HL-60 (cell line): ENCODE measurements around the gene TCF15.

Experiments
- DNase-seq, 2 experiments: peaks; one replicate each; pipeline ENCODE4 v3.0.0-alpha.2; 2010 to 2020; ENCODE audit warnings: low read depth in 1 of 2, low spot score in 1 of 2
- H3K27ac ChIP-seq: fragments of 250-450 bp; sonication (Bioruptor Pico); replicated peaks from 2 replicates; pipeline ENCODE4 v1.5.1; 2020; ENCODE audit warnings: mild to moderate bottlenecking, moderate library complexity
- H3K27me3 ChIP-seq: fragments of 250-450 bp; sonication (Bioruptor Pico); 2 replicates; pipeline ENCODE4 v1.5.1; 2021; ENCODE audit warnings: mild to moderate bottlenecking, moderate library complexity; ENCODE audit not compliant: insufficient read depth, poor library complexity, severe bottlenecking
- H3K4me3 ChIP-seq: replicated peaks from 2 replicates; pipeline ENCODE4 v1.5.1; 2011; ENCODE audit warnings: mild to moderate bottlenecking, control low read depth, low read length; ENCODE audit not compliant: insufficient read depth
- CTCF ChIP-seq: IDR thresholded peaks from one replicate; pipeline ENCODE4 v1.5.1; 2011; ENCODE audit warnings: low read length, control low read depth, inconsistent platforms; ENCODE audit not compliant: insufficient read depth
- GABPA ChIP-seq: IDR thresholded peaks from 2 replicates; pipeline ENCODE4 v1.6.1; 2012; ENCODE audit warnings: low read depth
- POLR2AphosphoS5 ChIP-seq: IDR thresholded peaks from 2 replicates; pipeline ENCODE4 v1.6.1; 2012; ENCODE audit warnings: low read depth
- REST ChIP-seq: IDR thresholded peaks from 2 replicates; pipeline ENCODE4 v1.6.1; 2012; ENCODE audit warnings: low read depth; ENCODE audit not compliant: insufficient replicate concordance
- SPI1 ChIP-seq: IDR thresholded peaks from 2 replicates; pipeline ENCODE4 v1.6.1; 2012; ENCODE audit warnings: low read depth, mild to moderate bottlenecking, borderline replicate concordance

The TCF15 gene

DNA sequence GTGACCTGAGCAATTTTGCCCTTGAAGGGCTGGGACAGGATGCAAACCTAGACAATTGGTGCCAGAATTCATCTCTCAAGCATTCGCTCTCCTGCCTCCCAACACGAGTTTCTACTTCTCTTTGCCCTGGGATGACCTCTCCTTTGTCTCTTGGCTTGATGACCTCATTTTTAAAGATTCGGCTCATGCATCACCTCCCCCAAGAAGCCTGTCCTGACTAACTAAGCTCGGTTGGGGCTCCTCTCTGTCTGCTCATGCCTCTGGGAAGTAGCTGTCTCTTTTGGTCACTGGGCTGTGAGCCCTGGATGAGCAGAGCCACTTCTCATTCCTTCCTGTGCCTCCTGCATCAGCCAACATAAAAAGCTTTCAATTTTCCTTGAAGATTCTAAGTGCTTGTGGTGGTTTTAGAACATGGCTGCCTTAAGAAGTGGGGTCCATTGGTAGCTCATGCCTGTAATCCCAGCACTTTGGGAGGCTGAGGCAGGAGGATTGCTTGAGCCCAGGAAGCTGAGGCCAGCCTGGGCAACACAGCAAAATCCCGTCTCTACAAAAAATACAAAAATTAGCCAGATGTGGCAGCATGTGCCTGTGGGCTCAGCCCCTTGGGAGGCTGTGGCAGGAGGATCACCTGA, 11.1 kb upstream of the TCF15 start:
- no peak for TF ChIP-seq GABPA
- TF ChIP-seq SPI1, result no peak
- TF ChIP-seq POLR2AphosphoS5, result no peak
- TF ChIP-seq REST, result no peak
- TF ChIP-seq CTCF, result no peak
- DNase-seq, result no peak
- Histone ChIP-seq H3K27ac (no peak overlapping the region), H3K27me3 (no peaks in the 10 kb centered on the region), H3K4me3 (no peak overlapping the region)

DNA sequence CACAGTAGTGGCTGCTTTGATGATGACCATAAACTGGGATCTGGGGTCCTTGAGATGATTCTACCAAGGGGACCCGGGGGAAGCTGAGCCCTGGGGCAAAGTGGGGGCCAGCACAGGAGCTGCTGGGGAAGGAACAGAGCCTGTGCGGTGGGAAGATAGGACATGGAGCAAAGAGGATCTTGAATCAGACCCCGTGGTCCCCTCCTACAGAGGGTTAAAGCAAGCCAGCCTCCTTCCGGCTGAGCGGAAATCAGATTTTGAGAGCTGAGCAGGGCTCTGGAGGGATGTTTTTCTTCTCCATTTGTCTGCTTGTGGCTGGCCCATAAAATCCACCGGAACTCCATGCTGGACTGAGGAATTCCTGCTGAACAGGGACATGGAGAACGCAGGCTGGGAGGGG, 10.1 kb upstream of the TCF15 start:
- TF ChIP-seq POLR2AphosphoS5 (no peak), CTCF (no peak), REST (no peak), GABPA (no peak), SPI1 (no peak)
- no peak for DNase-seq
- H3K27ac ChIP-seq, result no peak overlapping the region
- peaks cover 6% of the 10 kb centered on the region for H3K27me3 ChIP-seq
- no peak overlapping the region for H3K4me3 ChIP-seq

GRCh38 chr20:618980-619379, 8.9 kb upstream of the TCF15 start:
- Histone ChIP-seq H3K4me3 (no peak overlapping the region), H3K27me3 (peaks cover 6% of the 10 kb centered on the region), H3K27ac (no peak overlapping the region)
- no peak for DNase-seq
- TF ChIP-seq REST, result no peak
- TF ChIP-seq SPI1, result no peak
- no peak for TF ChIP-seq GABPA
- TF ChIP-seq CTCF, result no peak
- TF ChIP-seq POLR2AphosphoS5, result no peak
